GM19193 (cell line): Measurements from ENCODE around the gene TMEM176B.

Experiments
- POLR2A ChIP-seq: IDR thresholded peaks from 4 replicates; pipeline ENCODE4 v1.6.1; 2011; ENCODE audit not compliant: insufficient read depth, insufficient read length; ENCODE audit errors: extremely low read depth

The TMEM176B gene

GRCh38 chr7:150754951-150755350 lies 45.2 kb downstream of the TMEM176B start:
- no peak for TF ChIP-seq POLR2A

GRCh38 chr7:150753826-150754603 lies 46.1 kb downstream of the TMEM176B start:
- TF ChIP-seq POLR2A: no peak

DNA sequence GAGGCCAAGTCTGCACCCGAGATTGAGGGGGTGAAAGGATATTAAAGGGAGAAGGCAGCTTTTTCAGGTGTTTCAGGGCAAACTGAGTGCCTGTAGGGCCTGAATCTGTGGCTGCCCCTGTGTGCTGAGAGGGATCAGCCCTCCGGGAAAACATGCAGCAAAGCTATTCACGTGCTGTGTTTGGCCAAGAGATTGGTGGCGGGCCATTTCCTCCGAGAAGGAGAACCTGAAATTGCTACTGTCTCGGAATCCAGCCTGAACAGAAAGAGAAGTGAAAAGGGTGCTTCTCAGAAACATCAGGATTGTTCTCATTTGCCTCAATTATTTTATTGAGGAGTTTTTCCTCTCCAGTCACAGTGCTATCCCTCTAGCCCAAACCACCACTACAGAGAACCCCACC lies 46.9 kb downstream of the TMEM176B start:
- TF ChIP-seq POLR2A: no peak

DNA sequence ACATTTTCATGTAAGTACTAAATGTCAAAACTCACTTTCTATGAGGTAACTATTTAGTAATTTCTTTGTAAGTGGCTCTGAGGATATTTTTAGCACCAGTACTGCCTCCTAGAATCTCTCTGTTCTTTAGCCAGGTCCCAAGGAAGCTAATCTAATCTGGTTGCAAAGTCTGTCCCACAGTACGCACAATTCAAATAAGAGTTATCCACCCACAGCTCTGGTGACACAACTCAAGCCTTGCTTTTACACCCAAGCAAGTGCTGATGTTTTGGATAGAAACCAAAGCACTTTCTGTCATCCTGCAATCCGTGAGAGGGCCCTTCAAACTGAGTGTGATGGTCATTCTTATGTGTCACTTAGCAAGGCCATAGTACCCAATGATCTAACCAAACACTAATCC lies 48.5 kb downstream of the TMEM176B start:
- TF ChIP-seq POLR2A: no peak

DNA sequence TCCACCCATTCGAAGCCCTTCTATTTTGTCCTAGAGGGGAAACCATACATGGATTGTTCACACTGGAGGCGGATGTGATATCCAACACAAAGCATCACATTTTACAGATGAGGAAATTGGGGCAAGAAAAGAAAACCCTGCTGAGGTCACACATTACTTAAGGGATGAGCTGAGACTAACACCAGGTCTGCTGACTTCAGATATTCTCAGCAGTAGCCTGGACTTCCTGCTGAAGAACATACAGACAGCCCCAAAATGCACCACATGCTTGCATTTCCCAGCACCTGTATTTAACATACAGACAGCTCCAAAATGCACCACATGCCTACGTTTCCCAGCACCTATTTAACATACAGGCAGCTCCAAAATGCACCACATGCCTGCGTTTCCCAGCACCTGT lies 51.8 kb downstream of the TMEM176B start:
- no peak for TF ChIP-seq POLR2A

DNA sequence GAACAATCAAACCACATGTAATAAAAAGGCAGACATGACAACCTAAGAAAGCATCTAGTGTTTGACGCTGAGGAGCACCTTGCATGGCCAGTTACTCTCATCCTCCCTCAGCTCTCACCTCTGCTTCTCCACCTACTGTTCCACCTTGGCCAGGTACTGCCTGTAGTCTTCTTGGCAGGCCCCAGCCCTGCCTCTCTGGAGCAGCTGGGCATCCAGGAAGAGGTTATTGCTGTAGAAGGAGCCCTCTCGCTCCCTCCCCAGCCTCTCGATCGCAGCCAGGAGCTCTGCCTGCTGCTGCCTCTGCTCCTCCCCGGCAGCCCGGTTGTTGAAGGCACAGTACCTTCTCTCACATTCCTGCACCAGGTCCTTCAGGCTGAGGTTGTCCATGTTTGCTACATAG lies 53.2 kb downstream of the TMEM176B start:
- no peak for TF ChIP-seq POLR2A

DNA sequence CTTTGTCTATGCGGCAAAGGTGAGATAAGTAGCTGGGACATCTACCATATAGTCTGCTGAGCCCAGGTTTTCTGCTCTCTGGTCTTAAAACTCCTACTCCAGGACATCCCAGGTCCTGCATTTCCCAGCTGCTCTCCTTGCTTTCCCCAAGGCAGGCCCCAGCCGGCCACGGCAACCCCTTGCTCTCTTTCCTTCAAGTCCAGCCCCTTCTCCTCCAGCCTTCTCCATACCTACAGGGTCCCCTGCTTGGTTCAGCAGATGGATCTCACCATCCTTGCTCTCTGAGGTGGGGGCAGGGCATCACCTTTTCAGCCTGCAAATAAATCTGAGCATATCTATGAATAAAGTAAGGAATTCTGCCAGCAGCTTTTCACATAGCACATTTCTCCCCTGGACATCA lies 54.3 kb downstream of the TMEM176B start:
- no peak for TF ChIP-seq POLR2A

- no peak for TF ChIP-seq POLR2A
Observed at GRCh38 chr7:150745086-150745485, 55.1 kb downstream of the TMEM176B start.

DNA sequence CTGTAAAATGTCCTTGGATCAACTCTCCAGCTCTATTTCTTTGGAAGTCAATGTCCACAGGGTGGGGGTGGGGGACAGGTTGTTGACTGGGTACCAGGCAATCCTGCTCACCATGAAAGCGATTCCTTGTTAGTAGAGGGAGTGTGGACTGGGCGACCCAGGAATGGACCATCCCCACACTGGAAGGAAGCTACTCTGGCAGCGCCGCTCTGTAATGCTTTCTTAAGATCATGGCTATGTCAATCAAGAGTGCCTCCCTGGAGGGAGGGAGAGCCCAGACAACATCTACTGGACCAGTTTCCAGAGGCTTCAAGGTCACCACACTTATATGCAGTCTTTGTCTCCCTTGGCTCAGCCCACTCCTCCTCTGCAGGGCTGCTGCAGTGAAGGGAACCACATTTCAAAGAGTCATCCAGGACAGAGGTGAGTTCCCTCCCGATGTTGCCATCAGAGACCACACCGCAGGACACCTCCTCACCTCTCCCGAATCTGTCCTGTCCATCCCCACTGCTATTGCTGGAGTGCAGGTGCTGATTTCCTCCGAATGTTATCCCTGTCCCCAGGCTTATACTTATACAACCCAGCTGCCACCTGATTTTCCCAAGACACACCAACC lies 56.0 kb downstream of the TMEM176B start:
- TF ChIP-seq POLR2A: no peak

- TF ChIP-seq POLR2A: no peak
Observed at GRCh38 chr7:150742286-150742968, 57.7 kb downstream of the TMEM176B start.
